Stomach (tissue), 4 donors: ENCODE results near the gene TERB1.

ENCODE experiments used
- CTCF ChIP-seq, 7 experiments: fragments of 450-650 bp in 4 of 7; fragments of 200-600 bp in 3 of 7; sonication (generic) in 3 of 7; IDR thresholded peaks; one replicate each; pipeline ENCODE4 v1.5.1; 2016 to 2019; ENCODE audit warnings: antibody characterized with exemption in 7 of 7, control low read depth in 2 of 7, mild to moderate bottlenecking in 1 of 7
- EP300 ChIP-seq: sonication (generic); formaldehyde crosslinking; IDR thresholded peaks from one replicate; pipeline ENCODE4 v1.6.1; 2017; ENCODE audit warnings: antibody characterized with exemption
- POLR2AphosphoS5 ChIP-seq, 3 donors: sonication (generic); formaldehyde crosslinking; IDR thresholded peaks; one replicate each; pipeline ENCODE4 v1.6.1; 2016; ENCODE audit warnings: antibody characterized with exemption in 3 of 3

- TF ChIP-seq CTCF (IDR thresholded peaks at IDR 0.05) (no peak), POLR2AphosphoS5 (IDR thresholded peaks at IDR 0.05) (no peak), EP300 (no peak)
Observed at GRCh38 chr16:66776457-66776856, 24.9 kb downstream of the TERB1 start.
